Measurements from ENCODE around the gene OTULIN. TPM values are rescaled to one million over a fixed set of nuclear protein-coding genes. Genes with fewer than 3 reads are reported as not detected.

The OTULIN gene
- total and polyA plus RNA-seq, 2 of the 13 experiments (the other 11 are each of a cell fraction or from before 2014, with no cell fraction given) = 7.0 to 34.8 TPM

DNA sequence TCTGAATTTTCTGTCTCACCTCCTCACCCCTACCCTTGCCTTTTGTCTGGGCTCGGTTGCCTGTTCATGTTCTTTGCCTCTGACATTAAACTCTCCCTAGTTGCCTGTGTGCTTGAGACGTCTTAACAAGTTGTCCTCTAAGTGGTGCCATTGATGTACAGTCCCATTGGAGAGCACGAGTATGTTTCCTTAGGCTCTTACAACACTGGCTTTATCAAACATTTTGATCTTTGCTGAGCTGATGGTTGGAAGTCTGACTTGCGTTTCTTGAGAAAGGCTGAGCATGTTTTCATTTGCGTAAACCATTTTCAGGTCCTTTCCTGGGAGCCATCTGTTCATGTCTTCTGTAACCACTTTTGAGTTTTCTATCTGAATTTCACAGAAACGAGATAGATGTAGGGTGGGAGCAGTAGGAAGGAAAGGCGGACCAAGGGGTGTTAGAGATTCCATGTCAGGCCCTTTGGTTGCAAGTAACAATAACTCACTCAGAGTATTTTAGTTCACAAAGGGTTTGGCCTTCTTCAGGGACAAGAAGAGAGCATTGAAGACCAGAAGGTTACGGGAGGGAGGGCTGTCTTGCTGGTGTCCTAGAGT is 35.4 kb downstream of the OTULIN start (continued):
- TF ChIP-seq ZBTB44 (CRISPR knock-in tag; IDR thresholded peaks at IDR 0.05) (no peak), NPAS2 (CRISPR knock-in tag; IDR thresholded peaks at IDR 0.05; ENCODE audit: borderline replicate concordance) (no peak), ZFY (CRISPR knock-in tag; IDR thresholded peaks at IDR 0.05) (no peak), ZNF121 (CRISPR knock-in tag; IDR thresholded peaks at IDR 0.05) (no peak), ZNF773 (CRISPR knock-in tag; IDR thresholded peaks at IDR 0.05; ENCODE audit: borderline replicate concordance) (no peak), KLF12 (CRISPR knock-in tag; IDR thresholded peaks at IDR 0.05; ENCODE audit: borderline replicate concordance) (no peak)
- TF ChIP-seq, protein P1, sequence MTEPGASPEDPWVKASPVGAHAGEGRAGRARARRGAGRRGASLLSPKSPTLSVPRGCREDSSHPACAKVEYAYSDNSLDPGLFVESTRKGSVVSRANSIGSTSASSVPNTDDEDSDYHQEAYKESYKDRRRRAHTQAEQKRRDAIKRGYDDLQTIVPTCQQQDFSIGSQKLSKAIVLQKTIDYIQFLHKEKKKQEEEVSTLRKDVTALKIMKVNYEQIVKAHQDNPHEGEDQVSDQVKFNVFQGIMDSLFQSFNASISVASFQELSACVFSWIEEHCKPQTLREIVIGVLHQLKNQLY (CRISPR knock-in tag; IDR thresholded peaks at IDR 0.05) = no peak

DNA sequence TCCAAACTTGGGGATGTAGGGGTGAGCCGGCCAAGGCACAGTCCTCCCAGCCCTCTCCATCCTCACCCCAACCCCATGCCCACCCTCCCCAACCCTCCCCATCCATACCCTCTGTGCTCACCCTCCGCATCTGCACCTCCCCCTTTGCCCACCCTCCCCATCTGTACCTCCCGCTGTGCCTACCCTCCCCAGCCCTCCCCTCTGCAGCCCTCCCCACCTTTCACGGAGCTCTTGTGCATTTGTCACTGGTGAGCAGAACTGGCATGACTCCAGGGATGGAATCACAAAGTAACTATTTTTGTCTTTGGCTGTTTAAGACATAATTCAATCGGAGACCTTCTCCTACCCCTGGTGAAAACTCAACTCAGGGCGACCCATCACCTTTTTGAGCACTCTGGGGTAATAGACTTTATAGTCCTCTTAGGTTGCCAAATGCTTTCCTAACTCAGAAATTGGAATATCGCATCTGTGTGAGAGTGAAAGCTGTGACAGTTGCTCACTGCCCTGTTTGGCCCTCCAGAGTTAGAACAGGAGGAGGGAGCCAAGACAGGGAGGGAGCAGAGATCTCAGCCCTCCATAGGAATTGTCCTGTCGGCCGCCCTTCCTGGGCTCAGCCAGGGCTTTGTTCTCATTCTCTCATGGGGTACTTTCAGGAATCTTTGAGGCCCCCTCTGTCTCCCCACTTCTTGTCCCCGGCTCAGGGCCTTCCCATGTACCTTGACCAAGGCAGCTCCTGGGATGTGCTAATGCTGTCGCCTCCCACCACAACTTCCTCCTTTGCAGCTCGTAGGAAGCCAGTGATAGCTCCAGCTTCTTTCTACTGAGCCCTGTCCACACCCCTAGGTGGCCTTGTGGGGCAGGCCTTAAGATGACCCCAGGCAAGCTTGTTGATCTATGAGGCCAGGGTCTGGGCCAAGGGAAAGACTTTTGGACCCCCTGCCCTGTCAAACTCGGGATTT is 36.2 kb downstream of the OTULIN start:
- peaks cover 11 to 62% of the 10 kb centered on the region in 2 experiments for H3K36me3 ChIP-seq (replicated peaks in 1 of 2; ENCODE audit: control insufficient read depth in 1 of 2, insufficient read depth in 2 of 2, low read length in 2 of 2)
- ATAC-seq (no peak; the same call in 2 of the 3 replicates), DNase-seq (ENCODE audit: low spot score) (no peak), FAIRE-seq (no peak)
- ChIA-PET POLR2A (no interaction called here), CTCF (ENCODE audit: low intra/inter-chr PET ratio, low total read pairs) (no interaction called here)
- H3K9ac ChIP-seq (ENCODE audit: insufficient read depth, low read depth, low read length) = no peak overlapping the region
- no peaks in the 10 kb centered on the region for H3K79me2 ChIP-seq (ENCODE audit: insufficient read depth, low read length)
- H3K4me1 ChIP-seq (ENCODE audit: insufficient read depth, low read length) = peaks cover 5% of the 10 kb centered on the region; the same call in 1 of the 2 replicates
- no peak overlapping the region for H3K4me3 ChIP-seq (replicated peaks in 1 of 3; ENCODE audit: insufficient read depth in 1 of 3, low read depth in 2 of 3, low read length in 3 of 3)
- no peak overlapping the region for H3K27ac ChIP-seq (ENCODE audit: extremely low read length, insufficient read depth, low read length)
- TF ChIP-seq HNF1B (CRISPR knock-in tag; IDR thresholded peaks at IDR 0.05) (no peak), SATB2 (CRISPR knock-in tag; IDR thresholded peaks at IDR 0.05) (no peak), RBM22 (optimal IDR thresholded peaks at IDR 0.05; ENCODE audit: low read length) (peak; percentile 30)
- H3K4me2 ChIP-seq (ENCODE audit: low read depth, low read length) = no peak overlapping the region
- H3K9me3 ChIP-seq (ENCODE audit: low read length) = no peaks in the 10 kb centered on the region
- WGBS (ENCODE audit: low lambda C conversion rate) = 84% methylated on average over 13 of the region's 13 CpGs
- H4K20me1 ChIP-seq (ENCODE audit: insufficient read depth, low read length) = 0 out of 2 replicates have a peak, but pooled peaks cover 3% of the 10 kb centered on the region
- no TSS peak for BruUV-seq (replicated peaks)
- no peak overlapping the region for H2AFZ ChIP-seq (ENCODE audit: low read length)
- H3K27me3 ChIP-seq (ENCODE audit: control insufficient read depth in 1 of 2, insufficient read depth in 2 of 2, low read length in 2 of 2) = no peaks in the 10 kb centered on the region
- intact Hi-C loops (cut with micrococcal nuclease; ENCODE audit: unreplicated experiment) = no loop called here
- in situ Hi-C loops (cut with HindIII; ENCODE audit: extremely low pct_ligation_motif_present, low pct_unique_long_range_greater_than_20kb) = no loop called here

Measured in HepG2 (cell line).